ENCODE data around the gene RAX. TPM values are rescaled to one million over a fixed set of nuclear protein-coding genes. Genes with fewer than 3 reads are reported as not detected.
"Not testable (repeated sequence)": the region's sequence is repeated elsewhere in the genome, so short reads cannot be mapped to it uniquely, and the experiment has no call there.

Gene RAX
- total and polyA plus RNA-seq, 2 of the 4 experiments (the other 2 are of a cell fraction) = not detected

DNA sequence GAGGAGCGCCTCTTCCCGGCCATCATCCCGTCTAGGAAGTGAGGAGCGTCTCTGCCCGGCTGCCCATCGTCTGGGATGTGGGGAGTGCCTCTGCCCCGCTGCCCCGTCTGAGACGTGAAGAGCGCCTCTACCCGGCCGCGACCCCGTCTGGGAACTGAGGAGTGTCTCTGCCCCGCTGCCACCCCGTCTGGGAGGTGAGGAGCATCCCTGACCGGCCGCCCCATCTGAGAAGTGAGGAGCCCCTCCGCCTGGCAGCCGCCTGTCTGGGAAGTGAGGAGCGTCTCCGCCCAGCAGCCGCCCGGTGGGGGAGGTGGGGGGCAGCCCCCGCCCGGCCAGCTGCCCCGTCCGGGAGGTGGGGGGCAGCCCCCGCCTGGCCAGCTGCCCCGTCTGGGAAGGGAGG is 17.8 kb downstream of the RAX start:
- H2AK9ac ChIP-seq (replicated peaks; ENCODE audit: low read depth, low read length, poor library complexity); dilution Hi-C loops (cut with HindIII; ENCODE audit: low sequenced_read_pairs, unreplicated experiment); H2BK15ac ChIP-seq (ENCODE audit: low read depth, low read length); H3K4ac ChIP-seq (ENCODE audit: low read depth, low read length); H4K8ac ChIP-seq (ENCODE audit: low read depth in 2 of 2, low read length in 2 of 2); H2AFZ ChIP-seq (replicated peaks; ENCODE audit: low read length, poor library complexity); H3K36me3 ChIP-seq (ENCODE audit: control insufficient read depth, insufficient read depth, low read length); H4K20me1 ChIP-seq (ENCODE audit: insufficient read depth, low read length); H3K56ac ChIP-seq (ENCODE audit: extremely low read depth, insufficient read depth, low read length); H3K23ac ChIP-seq (ENCODE audit: low read depth, low read length); H3K14ac ChIP-seq (replicated peaks; ENCODE audit: low read depth, low read length); H2BK20ac ChIP-seq (ENCODE audit: low read depth, low read length); CTCF ChIA-PET; H2BK5ac ChIP-seq (ENCODE audit: low read depth, low read length, poor library complexity, severe bottlenecking); H3K9me1 ChIP-seq (ENCODE audit: insufficient read depth, low read length); in situ Hi-C loops (cut with MboI; ENCODE audit: low sequenced_read_pairs); H3K27me3 ChIP-seq (ENCODE audit: control insufficient read depth, insufficient read depth, low read length); H3K9me3 ChIP-seq (ENCODE audit: control insufficient read depth, insufficient read depth, low read length); intact Hi-C loops (cut with micrococcal nuclease); H3K4me1 ChIP-seq (ENCODE audit: control insufficient read depth, insufficient read depth, low read length); BruUV-seq (replicated peaks); H3K4me3 ChIP-seq (ENCODE audit: insufficient read depth, low read depth, low read length); H3K27ac ChIP-seq (ENCODE audit: insufficient read depth, low read length); H2AK5ac ChIP-seq (ENCODE audit: low read depth, low read length); H3K4me2 ChIP-seq (ENCODE audit: low read depth, low read length); H4K91ac ChIP-seq (ENCODE audit: insufficient read depth, low read depth, low read length); H3K18ac ChIP-seq (ENCODE audit: low read depth, low read length); H3K79me1 ChIP-seq (ENCODE audit: low read depth in 1 of 2, low read length in 2 of 2); H4K5ac ChIP-seq (ENCODE audit: low read depth, low read length); H2BK120ac ChIP-seq (ENCODE audit: low read depth, low read length); DNase-seq; ATAC-seq (ENCODE audit: low read depth); H3K9ac ChIP-seq (ENCODE audit: low read depth, low read length); POLR2A ChIA-PET (ENCODE audit: unreplicated experiment): not testable (repeated sequence)
- WGBS, 2 experiments (ENCODE audit: extremely low coverage in 2 of 2, insufficient read length in 1 of 2) = no CpG with 5 or more reads among the region's 30 CpGs

Data from IMR-90 (cell line).